ENCODE data around the gene LTBP2.

The LTBP2 gene

GRCh38 chr14:74469548-74470518 is 142.2 kb downstream of the LTBP2 start:
- no peak for TF ChIP-seq CTCF (conservative IDR thresholded peaks at IDR 0.05; ENCODE audit: low read depth, low read length)
- no peak overlapping the region for H3K4me3 ChIP-seq (ENCODE audit: low read depth, low read length)
- no peak for DNase-seq (ENCODE audit: low read depth)

GRCh38 chr14:74468513-74468912 is 143.5 kb downstream of the LTBP2 start:
- no peak overlapping the region for H3K4me3 ChIP-seq (ENCODE audit: low read depth, low read length)
- no peak for TF ChIP-seq CTCF (conservative IDR thresholded peaks at IDR 0.05; ENCODE audit: low read depth, low read length)
- no peak for DNase-seq (ENCODE audit: low read depth)

DNA sequence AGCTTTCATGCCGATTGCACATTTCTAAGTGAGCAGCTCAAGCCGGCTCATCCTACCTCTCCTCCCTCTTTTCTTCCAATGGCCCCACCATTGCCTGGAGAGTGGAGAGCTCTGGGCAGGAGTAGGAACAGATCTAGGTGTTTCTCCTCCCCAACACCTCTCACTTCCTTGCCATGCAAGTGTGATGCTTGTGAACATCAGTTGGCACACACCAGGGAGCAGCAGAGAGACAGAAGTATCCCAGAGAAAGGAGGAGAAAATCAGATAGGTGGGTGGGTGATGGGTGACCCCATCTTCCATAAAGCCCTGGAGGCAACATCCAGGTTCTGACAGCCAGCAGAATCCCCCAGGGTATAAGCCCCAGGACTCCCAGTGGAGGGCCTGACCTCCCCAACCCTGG is 146.7 kb downstream of the LTBP2 start:
- no peak overlapping the region for H3K4me3 ChIP-seq (ENCODE audit: low read depth, low read length)
- no peak for DNase-seq (ENCODE audit: low read depth)
- TF ChIP-seq CTCF (conservative IDR thresholded peaks at IDR 0.05; ENCODE audit: low read depth, low read length): no peak

DNA sequence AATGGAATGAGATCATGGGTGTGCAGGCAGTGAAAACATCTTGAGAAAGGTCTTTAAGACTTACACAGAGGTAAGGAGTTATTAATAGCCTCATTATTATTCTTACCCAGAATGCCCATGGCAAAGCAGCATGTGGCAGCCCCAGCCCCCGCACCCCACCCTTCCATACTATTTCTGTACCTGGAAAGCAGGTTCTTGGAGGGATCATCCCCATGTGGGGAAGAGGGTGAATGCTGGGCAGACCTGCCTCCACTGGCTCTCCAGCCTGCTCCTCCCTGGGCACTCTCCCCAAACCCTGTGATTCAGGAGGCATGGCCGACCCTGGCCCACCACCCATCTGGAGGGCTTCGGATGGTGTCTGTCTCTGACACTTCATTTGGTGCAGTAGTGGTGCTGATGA is 147.3 kb downstream of the LTBP2 start:
- DNase-seq (ENCODE audit: low read depth): no peak
- no peak for TF ChIP-seq CTCF (conservative IDR thresholded peaks at IDR 0.05; ENCODE audit: low read depth, low read length)
- H3K4me3 ChIP-seq (ENCODE audit: low read depth, low read length): no peak overlapping the region

GRCh38 chr14:74463697-74464096 is 148.3 kb downstream of the LTBP2 start:
- no peak overlapping the region for H3K4me3 ChIP-seq (ENCODE audit: low read depth, low read length)
- no peak for DNase-seq (ENCODE audit: low read depth)
- no peak for TF ChIP-seq CTCF (conservative IDR thresholded peaks at IDR 0.05; ENCODE audit: low read depth, low read length)

- TF ChIP-seq CTCF (conservative IDR thresholded peaks at IDR 0.05; ENCODE audit: low read depth, low read length): no peak
- no peak for DNase-seq (ENCODE audit: low read depth)
- H3K4me3 ChIP-seq (ENCODE audit: low read depth, low read length): no peak overlapping the region
These were observed 149.0 kb downstream of the LTBP2 start for GRCh38 chr14:74462993-74463392.

GRCh38 chr14:74459976-74460375 is 152.1 kb downstream of the LTBP2 start:
- DNase-seq (ENCODE audit: low read depth): no peak
- H3K4me3 ChIP-seq (ENCODE audit: low read depth, low read length): no peak overlapping the region
- TF ChIP-seq CTCF (conservative IDR thresholded peaks at IDR 0.05; ENCODE audit: low read depth, low read length): no peak

Measured in choroid plexus epithelial cell (primary cell).